GM12878 (cell line): Measurements from ENCODE around the gene PLA2G5. TPM values are rescaled to one million over a fixed set of nuclear protein-coding genes. Genes with fewer than 3 reads are reported as not detected.

Source experiments
- ATAC-seq: fragments of 200-7000 bp; cut with Tn5 transposase; 3 replicates; pipeline ENCODE4 v1.9.1; 2020; ENCODE audit warnings: mild to moderate bottlenecking, moderate library complexity
- BruUV-seq: library from RNA; stranded (reverse); fragments of 400-500 nt; replicated peaks from 2 replicates; lab custom pipeline; 2021; lab: Mats Ljungman, UMichigan
- CTCF ChIA-PET: fragments of 300-600 bp; sonication (Branson Sonifier 250); formaldehyde crosslinking; extraction: SDS; loops from one replicate; lab custom pipeline; 2021; ENCODE audit warnings: inconsistent platforms; lab: Yijun Ruan, JAX
- POLR2A ChIA-PET: fragments of 350-600 bp; formaldehyde crosslinking; extraction: SDS; loops from one replicate; lab custom pipeline; 2021; ENCODE audit warnings: inconsistent platforms; lab: Charles Lee
- RAD21 ChIA-PET: fragments of 300-600 bp; sonication (Branson Sonifier 250); formaldehyde crosslinking; loops from one replicate; lab custom pipeline; 2023; ENCODE audit warnings: antibody characterized with exemption; ENCODE audit not compliant: unreplicated experiment; lab: Charles Lee
- SMC1A ChIA-PET: fragments of 300-600 bp; sonication (Branson Sonifier 250); formaldehyde crosslinking; loops from one replicate; lab custom pipeline; 2023; ENCODE audit not compliant: unreplicated experiment, uncharacterized antibody; lab: Charles Lee
- DNase-seq: peaks from one replicate; pipeline ENCODE4 v3.0.0-alpha.2; 2011; ENCODE audit warnings: low read depth, low spot score
- FAIRE-seq: peaks from 3 replicates; lab custom pipeline; 2011; peaks lifted over from hg19 to GRCh38; lab: Jason Lieb, UNC
- H2AFZ ChIP-seq: 2 replicates; pipeline ENCODE4 v1.6.0; 2011; ENCODE audit warnings: low read depth, low read length, control low read depth; ENCODE audit not compliant: control insufficient read depth
- H3K27ac ChIP-seq: 2 replicates; pipeline ENCODE4 v1.5.1; 2011; ENCODE audit warnings: control low read depth; ENCODE audit not compliant: control insufficient read depth, insufficient read depth
- H3K27me3 ChIP-seq, 2 experiments: replicated peaks in 1 of 2; 2 replicates each; pipeline versions ENCODE4 v1.6.0 to v1.6.1; 2011; ENCODE audit warnings: low read length in 1 of 2; ENCODE audit not compliant: control insufficient read depth in 2 of 2, insufficient read depth in 2 of 2
- H3K36me3 ChIP-seq, 2 experiments: 2 replicates each; pipeline ENCODE4 v1.5.1; 2011; ENCODE audit warnings: low read length in 1 of 2; ENCODE audit not compliant: control insufficient read depth in 2 of 2, insufficient read depth in 2 of 2
- H3K4me1 ChIP-seq: 2 replicates; pipeline ENCODE4 v1.6.1; 2011; ENCODE audit warnings: mild to moderate bottlenecking, low read length, moderate library complexity, mixed read lengths; ENCODE audit not compliant: control insufficient read depth, insufficient read depth
- H3K4me2 ChIP-seq: 2 replicates; pipeline ENCODE4 v1.6.0; 2011; ENCODE audit warnings: control low read depth; ENCODE audit not compliant: control insufficient read depth, insufficient read depth
- H3K4me3 ChIP-seq: fragments of 200-600 bp; sonication (generic); 2 replicates; pipeline ENCODE4 v1.5.1; 2016
- H3K79me2 ChIP-seq: 2 replicates; pipeline ENCODE4 v1.6.0; 2011; ENCODE audit warnings: low read length; ENCODE audit not compliant: control insufficient read depth, insufficient read depth
- H3K9ac ChIP-seq: 2 replicates; pipeline ENCODE4 v1.8.0; 2011; ENCODE audit warnings: low read length, control low read depth, mixed read lengths; ENCODE audit not compliant: control insufficient read depth, insufficient read depth
- H3K9me3 ChIP-seq: replicated peaks from 3 replicates; pipeline ENCODE4 v1.5.1; 2011; ENCODE audit warnings: mild to moderate bottlenecking, low read length; ENCODE audit not compliant: control insufficient read depth, insufficient read depth
- H4K20me1 ChIP-seq: 2 replicates; pipeline ENCODE4 v1.6.0; 2011; ENCODE audit not compliant: control insufficient read depth, insufficient read depth
- ATF7 ChIP-seq: fragments of 450-650 bp; IDR thresholded peaks from 2 replicates; pipeline ENCODE4 v1.6.1; 2016; ENCODE audit warnings: low read depth, mild to moderate bottlenecking
- BRCA1 ChIP-seq: IDR thresholded peaks from 2 replicates; pipeline ENCODE4 v1.6.1; 2011; ENCODE audit warnings: low read depth, low read length, improper control_type of control experiment
- EP300 ChIP-seq, 2 experiments: fragments of 150-350 bp in 1 of 2; IDR thresholded peaks; 2 replicates each; pipeline ENCODE4 v1.6.1; 2011 to 2012; ENCODE audit warnings: low read depth in 2 of 2, low read length in 2 of 2, borderline replicate concordance in 1 of 2, improper control_type of control experiment in 1 of 2, inconsistent platforms in 1 of 2; ENCODE audit not compliant: control insufficient read depth in 1 of 2
- GATAD2B ChIP-seq: fragments of 450-650 bp; conservative IDR thresholded peaks from 2 replicates; pipeline ENCODE4 v1.6.1; 2017; ENCODE audit warnings: low read depth, mild to moderate bottlenecking, moderate library complexity
- JUND ChIP-seq: IDR thresholded peaks from 2 replicates; pipeline ENCODE4 v1.6.1; 2012; ENCODE audit warnings: low read depth, mild to moderate bottlenecking, low read length, improper control_type of control experiment, moderate library complexity
- MEF2A ChIP-seq: IDR thresholded peaks from 2 replicates; pipeline ENCODE4 v1.6.1; 2011; ENCODE audit warnings: low read depth, mild to moderate bottlenecking, low read length, moderate library complexity; ENCODE audit not compliant: insufficient read depth
- NBN ChIP-seq: fragments of 450-650 bp; IDR thresholded peaks from 2 replicates; pipeline ENCODE4 v1.6.1; 2016
- PAX8 ChIP-seq: fragments of 450-650 bp; IDR thresholded peaks from 2 replicates; pipeline ENCODE4 v1.6.1; 2017; ENCODE audit warnings: mild to moderate bottlenecking, moderate library complexity
- RAD21 ChIP-seq: IDR thresholded peaks from 2 replicates; pipeline ENCODE4 v1.6.1; 2011; ENCODE audit warnings: mild to moderate bottlenecking, low read depth, low read length, moderate library complexity; ENCODE audit not compliant: insufficient read depth
- STAT1 ChIP-seq: fragments of 450-650 bp; conservative IDR thresholded peaks from 2 replicates; pipeline ENCODE4 v1.6.1; 2014; ENCODE audit warnings: antibody characterized with exemption, mild to moderate bottlenecking
- ZBTB40 ChIP-seq: fragments of 450-650 bp; IDR thresholded peaks from 2 replicates; pipeline ENCODE4 v1.6.1; 2016; ENCODE audit warnings: mild to moderate bottlenecking, moderate library complexity, borderline replicate concordance
- ZNF274 ChIP-seq: IDR thresholded peaks from one replicate; pipeline ENCODE4 v1.8.0; 2011; ENCODE audit not compliant: insufficient read length, insufficient read depth
- WGBS: methylation state at CpG from one replicate; pipeline ENCODE4 v1.1.6; 2016; ENCODE audit warnings: low lambda C conversion rate; ENCODE audit not compliant: insufficient replicate concordance, insufficient coverage; ENCODE audit errors: missing lambda C conversion rate; 5-methylcytosine and 5-hydroxymethylcytosine counted together
- in situ Hi-C: fragments of 300-500 bp; cut with MboI; formaldehyde crosslinking; loops from 9 replicates; pipeline ENCODE4 v1.14.3; 2018; ENCODE audit warnings: mixed read lengths
- intact Hi-C: fragments of 100-400 bp; cut with micrococcal nuclease; formaldehyde crosslinking; loops from one replicate; pipeline ENCODE4 v1.14.2; 2022; ENCODE audit not compliant: unreplicated experiment
- polyA plus RNA-seq, 11 experiments: library from polyadenylated mRNA; depleted of rRNA in 4 of 11; unstranded in 6 of 11; stranded (reverse) in 5 of 11; fragments of >200 nt; fragmentation: Nextera tagmentation in 4 of 11; fragmentation: Illumina TruSeq in 1 of 11; extraction: Ambion mirVana in 4 of 11; extraction: Trizol in 1 of 11; gene quantifications; 1 replicate in 1 of 11; 2 replicates in 10 of 11; pipeline versions ENCODE4 v1.2.1 to v1.2.3, GENCODE V29; 2011 to 2016; ENCODE audit warnings: inconsistent platforms in 2 of 11, missing spikeins in 2 of 11, low read depth in 1 of 11
- total RNA-seq, 4 experiments: library from RNA; depleted of rRNA in 3 of 4; stranded (reverse); fragments of >200 nt in 3 of 4; fragmentation: Illumina TruSeq in 1 of 4; extraction: Trizol in 1 of 4; gene quantifications; 2 replicates each; pipeline versions ENCODE4 v1.2.1 to v1.2.3, GENCODE V29; 2013 to 2021
- TF ChIP-seq, protein P1 (sequence below): fragments of 450-650 bp; IDR thresholded peaks from 2 replicates; pipeline ENCODE4 v1.6.1; 2016; ENCODE audit warnings: mild to moderate bottlenecking
- TF ChIP-seq, protein P2 (sequence below): fragments of 450-650 bp; formaldehyde crosslinking; IDR thresholded peaks from 2 replicates; pipeline ENCODE4 v1.4.0; 2020; ENCODE audit warnings: mild to moderate bottlenecking, moderate library complexity

The PLA2G5 gene
- total and polyA plus RNA-seq, 10 of the 15 experiments (the other 5 are each of a cell fraction or from before 2014, with no cell fraction given) = 0.10 to 0.19 (median 0.17) TPM; not detected in 7

- Histone ChIP-seq H2AFZ (no peak overlapping the region), H3K4me2 (no peak overlapping the region), H3K4me3 (no peak overlapping the region), H3K9ac (no peak overlapping the region), H3K79me2 (no peaks in the 10 kb centered on the region), H4K20me1 (no peaks in the 10 kb centered on the region), H3K9me3 (no peaks in the 10 kb centered on the region; the same call in 2 of the 3 replicates), H3K4me1 (peaks cover 19% of the 10 kb centered on the region), H3K36me3 (no peaks in the 10 kb centered on the region), H3K27me3 (no peaks in the 10 kb centered on the region), H3K27ac (no peak overlapping the region)
- no peak for ATAC-seq
- RAD21 ChIA-PET = interaction anchor here (0.8 to 2.6 kb wide), 9 partner anchors 10 to 94 kb away, joined by 3 to 12 read pairs (median 7); no protein-coding TSS in a partner anchor
- SMC1A ChIA-PET = interaction anchor here (0.7 to 3.6 kb wide), 9 partner anchors 9 to 256 kb away, joined by 3 to 27 read pairs (median 5); no protein-coding TSS in a partner anchor
- CTCF ChIA-PET = interaction anchor here (0.7 to 3.0 kb wide), 8 partner anchors 9 to 94 kb away, joined by 3 to 17 read pairs (median 4); no protein-coding TSS in a partner anchor
- WGBS = 26% methylated on average over 5 of the region's 5 CpGs
- no peak for DNase-seq
- FAIRE-seq = no peak
- in situ Hi-C loops (no loop called here), intact Hi-C loops (no loop called here)
- POLR2A ChIA-PET = interaction anchor here (1.2 to 1.7 kb wide), 2 partner anchors 20 to 23 kb away, joined by 5 to 6 read pairs; no protein-coding TSS in a partner anchor
- no TSS peak for BruUV-seq
- TF ChIP-seq ZNF274 (no peak), JUND (no peak), NBN (no peak), GATAD2B (no peak), STAT1 (no peak), BRCA1 (no peak), RAD21 (no peak), ATF7 (no peak), EP300 (IDR thresholded peaks at IDR 0.05; ENCODE audit: borderline replicate concordance in 1 of 2, control insufficient read depth in 1 of 2, low read depth in 2 of 2, low read length in 2 of 2) (no peak), ZBTB40 (no peak), PAX8 (no peak), MEF2A (no peak)
- TF ChIP-seq, protein P1, sequence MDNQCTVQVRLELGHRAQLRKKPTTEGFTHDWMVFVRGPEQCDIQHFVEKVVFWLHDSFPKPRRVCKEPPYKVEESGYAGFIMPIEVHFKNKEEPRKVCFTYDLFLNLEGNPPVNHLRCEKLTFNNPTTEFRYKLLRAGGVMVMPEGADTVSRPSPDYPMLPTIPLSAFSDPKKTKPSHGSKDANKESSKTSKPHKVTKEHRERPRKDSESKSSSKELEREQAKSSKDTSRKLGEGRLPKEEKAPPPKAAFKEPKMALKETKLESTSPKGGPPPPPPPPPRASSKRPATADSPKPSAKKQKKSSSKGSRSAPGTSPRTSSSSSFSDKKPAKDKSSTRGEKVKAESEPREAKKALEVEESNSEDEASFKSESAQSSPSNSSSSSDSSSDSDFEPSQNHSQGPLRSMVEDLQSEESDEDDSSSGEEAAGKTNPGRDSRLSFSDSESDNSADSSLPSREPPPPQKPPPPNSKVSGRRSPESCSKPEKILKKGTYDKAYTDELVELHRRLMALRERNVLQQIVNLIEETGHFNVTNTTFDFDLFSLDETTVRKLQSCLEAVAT = no peak
- TF ChIP-seq, protein P2, sequence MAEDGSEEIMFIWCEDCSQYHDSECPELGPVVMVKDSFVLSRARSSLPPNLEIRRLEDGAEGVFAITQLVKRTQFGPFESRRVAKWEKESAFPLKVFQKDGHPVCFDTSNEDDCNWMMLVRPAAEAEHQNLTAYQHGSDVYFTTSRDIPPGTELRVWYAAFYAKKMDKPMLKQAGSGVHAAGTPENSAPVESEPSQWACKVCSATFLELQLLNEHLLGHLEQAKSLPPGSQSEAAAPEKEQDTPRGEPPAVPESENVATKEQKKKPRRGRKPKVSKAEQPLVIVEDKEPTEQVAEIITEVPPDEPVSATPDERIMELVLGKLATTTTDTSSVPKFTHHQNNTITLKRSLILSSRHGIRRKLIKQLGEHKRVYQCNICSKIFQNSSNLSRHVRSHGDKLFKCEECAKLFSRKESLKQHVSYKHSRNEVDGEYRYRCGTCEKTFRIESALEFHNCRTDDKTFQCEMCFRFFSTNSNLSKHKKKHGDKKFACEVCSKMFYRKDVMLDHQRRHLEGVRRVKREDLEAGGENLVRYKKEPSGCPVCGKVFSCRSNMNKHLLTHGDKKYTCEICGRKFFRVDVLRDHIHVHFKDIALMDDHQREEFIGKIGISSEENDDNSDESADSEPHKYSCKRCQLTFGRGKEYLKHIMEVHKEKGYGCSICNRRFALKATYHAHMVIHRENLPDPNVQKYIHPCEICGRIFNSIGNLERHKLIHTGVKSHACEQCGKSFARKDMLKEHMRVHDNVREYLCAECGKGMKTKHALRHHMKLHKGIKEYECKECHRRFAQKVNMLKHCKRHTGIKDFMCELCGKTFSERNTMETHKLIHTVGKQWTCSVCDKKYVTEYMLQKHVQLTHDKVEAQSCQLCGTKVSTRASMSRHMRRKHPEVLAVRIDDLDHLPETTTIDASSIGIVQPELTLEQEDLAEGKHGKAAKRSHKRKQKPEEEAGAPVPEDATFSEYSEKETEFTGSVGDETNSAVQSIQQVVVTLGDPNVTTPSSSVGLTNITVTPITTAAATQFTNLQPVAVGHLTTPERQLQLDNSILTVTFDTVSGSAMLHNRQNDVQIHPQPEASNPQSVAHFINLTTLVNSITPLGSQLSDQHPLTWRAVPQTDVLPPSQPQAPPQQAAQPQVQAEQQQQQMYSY (CRISPR knock-in tag) = no peak
These were observed 12.0 kb upstream of the PLA2G5 start for GRCh38 chr1:20057886-20058420.
